HG03060 (cell line): ENCODE data around the gene ZNF248.
"Not testable (repeated sequence)": the region's sequence is repeated elsewhere in the genome, so short reads cannot be mapped to it uniquely, and the experiment has no call there.

Experiments used
- ATAC-seq: cut with Tn5 transposase; IDR thresholded peaks from one replicate; pipeline ENCODE4 v1.9.1; 2021; ENCODE audit warnings: low read depth, moderate number of reproducible peaks; ENCODE audit not compliant: unreplicated experiment

Gene ZNF248

GRCh38 chr10:37754538-37755323 lies 102.7 kb downstream of the ZNF248 start:
- ATAC-seq, result peak; percentile 53

DNA sequence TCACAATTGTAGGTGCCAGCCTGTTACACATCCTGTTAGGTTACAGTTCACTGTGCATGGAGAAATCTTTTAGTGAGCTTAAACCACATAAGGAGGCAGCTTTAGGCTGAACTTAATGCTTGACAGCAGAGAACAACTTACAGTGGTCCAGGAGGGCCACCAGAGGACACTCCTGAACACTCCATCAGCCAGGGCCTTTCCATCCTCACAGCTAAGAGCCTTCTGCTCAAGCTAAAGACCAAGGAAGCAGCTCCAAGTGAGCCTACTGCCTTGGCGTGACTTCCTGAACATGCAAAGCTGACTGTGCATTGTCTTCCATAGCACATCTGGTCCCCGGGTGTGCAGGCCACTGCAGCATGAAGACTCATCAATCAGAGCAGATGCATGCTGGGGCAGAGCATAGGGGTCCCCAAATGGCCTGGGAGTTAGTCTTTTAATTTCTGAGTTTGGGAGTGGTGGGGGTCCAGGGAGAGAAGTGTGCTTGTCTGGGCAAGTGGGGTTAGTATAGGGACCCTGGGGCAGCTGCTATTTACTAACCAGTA lies 105.0 kb downstream of the ZNF248 start:
- ATAC-seq, result no peak

GRCh38 chr10:37748170-37748569 lies 109.2 kb downstream of the ZNF248 start:
- ATAC-seq, result no peak

DNA sequence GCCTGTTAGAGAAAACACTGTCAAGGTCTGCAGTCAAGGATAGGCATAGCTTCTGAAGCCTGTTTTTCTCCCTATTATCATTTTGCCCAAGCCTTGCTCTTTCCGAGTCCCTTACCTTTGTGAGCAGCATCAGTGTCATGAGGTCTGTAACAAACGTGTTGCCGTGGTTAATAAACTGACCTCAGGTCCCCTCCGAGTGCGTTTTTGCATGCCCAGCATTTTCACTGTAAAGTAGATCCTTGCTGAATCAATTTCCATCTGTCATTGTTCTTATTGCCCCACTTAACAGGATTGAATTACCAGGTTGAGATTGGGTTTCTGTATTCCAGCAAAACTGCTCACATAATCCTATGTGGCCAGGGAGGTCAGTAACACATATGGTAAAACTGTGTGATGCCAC lies 110.3 kb downstream of the ZNF248 start:
- no peak for ATAC-seq

GRCh38 chr10:37741831-37742230 lies 115.6 kb downstream of the ZNF248 start:
- ATAC-seq, result no peak

DNA sequence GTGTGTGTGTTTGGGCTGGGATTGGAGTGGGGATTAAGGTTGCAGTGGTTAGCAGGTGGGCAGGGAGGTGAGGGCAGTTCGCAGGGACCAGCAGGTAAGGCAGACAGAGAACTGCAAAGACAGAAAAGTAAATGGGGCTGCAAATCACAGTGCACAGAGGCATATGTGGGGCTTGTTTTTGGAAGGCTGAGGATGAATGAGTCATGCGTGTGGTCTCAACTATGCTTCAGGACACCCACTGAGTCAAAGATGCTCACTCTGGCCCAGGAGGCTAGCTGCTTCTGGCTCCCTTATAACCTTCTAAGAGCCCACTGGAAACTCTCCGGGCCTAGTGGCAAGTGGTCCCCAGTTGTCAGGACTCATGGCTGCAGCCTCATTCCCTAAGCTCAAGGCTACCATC lies 118.2 kb downstream of the ZNF248 start:
- ATAC-seq, result no peak

GRCh38 chr10:37738241-37738640 lies 119.2 kb downstream of the ZNF248 start:
- ATAC-seq, result not testable (repeated sequence)

GRCh38 chr10:37737336-37737735 lies 120.1 kb downstream of the ZNF248 start:
- ATAC-seq, result no peak

GRCh38 chr10:37736120-37736519 lies 121.3 kb downstream of the ZNF248 start:
- ATAC-seq, result no peak

DNA sequence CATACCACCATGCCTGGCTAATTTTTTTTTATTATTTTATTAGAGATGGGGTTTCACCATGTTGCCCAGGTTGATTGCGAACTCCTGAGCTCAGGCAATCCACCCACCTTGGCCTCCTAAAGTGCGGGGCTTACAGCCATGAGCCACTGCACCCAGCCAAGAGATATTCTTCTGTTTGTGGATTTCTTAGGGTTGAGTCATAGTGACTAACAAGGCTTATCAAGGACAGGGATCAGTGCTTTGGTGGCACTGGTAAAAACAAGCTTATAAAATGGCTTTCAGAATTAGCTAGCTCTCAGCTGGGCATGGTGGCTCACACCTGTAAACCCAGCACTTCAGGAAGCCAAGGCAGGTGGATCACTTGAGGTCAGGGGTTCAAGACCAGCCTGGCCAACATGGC lies 122.4 kb downstream of the ZNF248 start:
- no peak for ATAC-seq
